Right lung (tissue), 10 donors: ENCODE data around the gene GZMH. TPM values are rescaled to one million over a fixed set of nuclear protein-coding genes. Genes with fewer than 3 reads are reported as not detected.
A peak's percentile ranks its signal among the peaks of the same experiment; 100 is the strongest.
"Not testable (repeated sequence)": the region's sequence is repeated elsewhere in the genome, so short reads cannot be mapped to it uniquely, and the experiment has no call there.

Experiments used
- DNase-seq, 2 donors: peaks; one replicate each; pipeline ENCODE4 v3.0.0-alpha.2; 2013
- long read RNA-seq, 8 donors: transcript quantifications; one replicate each; lab custom pipeline, GENCODE V29; 2026
- polyA plus RNA-seq, 5 donors: library from polyadenylated mRNA; unstranded; fragments of 120-200 nt; gene quantifications; one replicate each; pipeline versions ENCODE4 v1.2.1 to v1.2.3, GENCODE V29; 2013; ENCODE audit warnings: inconsistent platforms in 1 of 5, low replicate concordance in 1 of 5; ENCODE audit not compliant: insufficient read length in 5 of 5, insufficient read depth in 1 of 5

The GZMH gene
- 1 to 10 TPM in 2 of 5 donors, under 1 TPM in 2, not detected in 1; 0.41 to 1.5 (median 0.99) TPM for polyA plus RNA-seq
- long read RNA-seq, donor 1, result 0 reads
- long read RNA-seq, donor 2, result 0 reads
- long read RNA-seq, donor 3, result 0 reads
- long read RNA-seq, donor 4, partial matches to known transcripts, result 0 of 1 reads
- long read RNA-seq, donor 4, other reads (novel, unspliced or antisense), result 0 of 1 reads
- long read RNA-seq, donor 5, result 0 reads
- long read RNA-seq, donor 6, result 0 reads
- long read RNA-seq, donor 7, result 0 reads
- long read RNA-seq, donor 8, result 0 reads

- DNase-seq, result no peak
Measured at GRCh38 chr14:24609655-24610344, at the start of gene GZMH. Gene GZMH (minus strand): TSS chr14:24609685. CDS start chr14:24609613, 72 bp downstream.

GRCh38 chr14:24648361-24648760, 38.9 kb upstream of the GZMH start:
- not testable (repeated sequence) for DNase-seq

GRCh38 chr14:24639905-24640304, 30.4 kb upstream of the GZMH start:
- DNase-seq, result no peak

GRCh38 chr14:24639270-24639669, 29.8 kb upstream of the GZMH start:
- DNase-seq, result no peak

- no peak for DNase-seq
Measured at GRCh38 chr14:24634158-24634557, 24.7 kb upstream of the GZMH start, which contains the start of gene GZMB. Gene GZMB (minus strand): TSS chr14:24634190. CDS start chr14:24634160, 30 bp downstream.

- no peak for DNase-seq
Measured at GRCh38 chr14:24633353-24633752, 23.9 kb upstream of the GZMH start.

GRCh38 chr14:24632761-24633160, 23.3 kb upstream of the GZMH start:
- no peak for DNase-seq

GRCh38 chr14:24632336-24632735, 22.9 kb upstream of the GZMH start:
- DNase-seq, result no peak

- no peak for DNase-seq
Measured at GRCh38 chr14:24631749-24632335, 22.4 kb upstream of the GZMH start.

- peak; percentile 62 to 80 for DNase-seq
Measured at GRCh38 chr14:24630872-24631477, 21.5 kb upstream of the GZMH start.

- no peak for DNase-seq
Measured at GRCh38 chr14:24630087-24630871, 20.8 kb upstream of the GZMH start.

GRCh38 chr14:24629521-24629920, 20.0 kb upstream of the GZMH start:
- no peak for DNase-seq

- DNase-seq, result no peak
Measured at GRCh38 chr14:24613747-24614146, 4.3 kb upstream of the GZMH start.

- no peak for DNase-seq
Measured at GRCh38 chr14:24613241-24613640, 3.8 kb upstream of the GZMH start.

GRCh38 chr14:24612196-24612595, 2.7 kb upstream of the GZMH start:
- DNase-seq, result no peak

GRCh38 chr14:24607635-24608514, 1.6 kb downstream of the GZMH start:
- DNase-seq, result no peak

GRCh38 chr14:24607081-24607480, 2.4 kb downstream of the GZMH start:
- DNase-seq, result no peak

GRCh38 chr14:24606297-24606696, 3.2 kb downstream of the GZMH start:
- DNase-seq, result no peak

GRCh38 chr14:24605435-24606190, 3.9 kb downstream of the GZMH start:
- no peak for DNase-seq

GRCh38 chr14:24597403-24597802, 12.1 kb downstream of the GZMH start:
- DNase-seq, result no peak
